Panc1 (cell line): ENCODE measurements around the gene TENM3.

Source experiments
- POLR2AphosphoS5 ChIP-seq: IDR thresholded peaks from 2 replicates; pipeline ENCODE4 v1.6.1; 2012; ENCODE audit warnings: mild to moderate bottlenecking, low read depth, low read length, moderate library complexity
- REST ChIP-seq, 2 experiments: IDR thresholded peaks; 2 replicates each; pipeline ENCODE4 v1.6.1; 2011 to 2012; ENCODE audit warnings: low read depth in 2 of 2, control low read depth in 1 of 2, low read length in 1 of 2, mild to moderate bottlenecking in 1 of 2, moderate library complexity in 1 of 2; ENCODE audit not compliant: insufficient read depth in 1 of 2
- SIN3A ChIP-seq: IDR thresholded peaks from 2 replicates; pipeline ENCODE4 v1.6.1; 2012; ENCODE audit warnings: low read depth, mild to moderate bottlenecking, low read length, moderate library complexity, borderline replicate concordance; ENCODE audit not compliant: insufficient read depth
- TCF7L2 ChIP-seq: IDR thresholded peaks from 2 replicates; pipeline ENCODE4 v1.6.1; 2011; ENCODE audit warnings: mild to moderate bottlenecking, low read depth, low read length, inconsistent platforms
- TF ChIP-seq, protein P1 (sequence below): fragments of 450-650 bp; IDR thresholded peaks from 2 replicates; pipeline ENCODE4 v1.5.1; 2017; ENCODE audit warnings: mild to moderate bottlenecking

- TF ChIP-seq, protein P1, sequence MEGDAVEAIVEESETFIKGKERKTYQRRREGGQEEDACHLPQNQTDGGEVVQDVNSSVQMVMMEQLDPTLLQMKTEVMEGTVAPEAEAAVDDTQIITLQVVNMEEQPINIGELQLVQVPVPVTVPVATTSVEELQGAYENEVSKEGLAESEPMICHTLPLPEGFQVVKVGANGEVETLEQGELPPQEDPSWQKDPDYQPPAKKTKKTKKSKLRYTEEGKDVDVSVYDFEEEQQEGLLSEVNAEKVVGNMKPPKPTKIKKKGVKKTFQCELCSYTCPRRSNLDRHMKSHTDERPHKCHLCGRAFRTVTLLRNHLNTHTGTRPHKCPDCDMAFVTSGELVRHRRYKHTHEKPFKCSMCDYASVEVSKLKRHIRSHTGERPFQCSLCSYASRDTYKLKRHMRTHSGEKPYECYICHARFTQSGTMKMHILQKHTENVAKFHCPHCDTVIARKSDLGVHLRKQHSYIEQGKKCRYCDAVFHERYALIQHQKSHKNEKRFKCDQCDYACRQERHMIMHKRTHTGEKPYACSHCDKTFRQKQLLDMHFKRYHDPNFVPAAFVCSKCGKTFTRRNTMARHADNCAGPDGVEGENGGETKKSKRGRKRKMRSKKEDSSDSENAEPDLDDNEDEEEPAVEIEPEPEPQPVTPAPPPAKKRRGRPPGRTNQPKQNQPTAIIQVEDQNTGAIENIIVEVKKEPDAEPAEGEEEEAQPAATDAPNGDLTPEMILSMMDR, result no peak
- no peak for TF ChIP-seq REST (IDR thresholded peaks at IDR 0.05; ENCODE audit: insufficient read depth in 1 of 2, low read depth in 2 of 2, low read length in 1 of 2)
- TF ChIP-seq SIN3A, result no peak
- TF ChIP-seq POLR2AphosphoS5, result no peak
- TF ChIP-seq TCF7L2, result no peak
These were observed 564.8 kb downstream of the TENM3 start for GRCh38 chr4:182807767-182808548.
